H9 (cell line): ENCODE measurements around the gene CASP5. TPM values are rescaled to one million over a fixed set of nuclear protein-coding genes. Genes with fewer than 3 reads are reported as not detected.

Source experiments
- DNase-seq: peaks from one replicate; pipeline ENCODE4 v3.0.0-alpha.2; 2017
- H2AFZ ChIP-seq: one replicate; pipeline ENCODE4 v1.6.1; 2013; ENCODE audit warnings: mild to moderate bottlenecking, low read length, control low read depth, moderate library complexity
- H2AK5ac ChIP-seq: 2 replicates; pipeline ENCODE4 v1.6.1; 2013; ENCODE audit warnings: low read length, control low read depth, mixed read lengths; ENCODE audit not compliant: insufficient read length
- H2BK120ac ChIP-seq: one replicate; pipeline ENCODE4 v1.6.1; 2013; ENCODE audit warnings: low read depth, mild to moderate bottlenecking, low read length, control low read depth, inconsistent platforms; ENCODE audit not compliant: poor library complexity, severe bottlenecking
- H2BK12ac ChIP-seq: 2 replicates; pipeline ENCODE4 v1.6.1; 2013; ENCODE audit warnings: low read length, control low read depth, mixed read lengths, low read depth; ENCODE audit not compliant: insufficient read length
- H2BK15ac ChIP-seq: 2 replicates; pipeline ENCODE4 v1.6.1; 2013; ENCODE audit warnings: low read depth, low read length, control low read depth
- H2BK20ac ChIP-seq: one replicate; pipeline ENCODE4 v1.6.1; 2013; ENCODE audit warnings: low read depth, mild to moderate bottlenecking, low read length, control low read depth, inconsistent platforms; ENCODE audit not compliant: poor library complexity, severe bottlenecking
- H2BK5ac ChIP-seq: 2 replicates; pipeline ENCODE4 v1.6.1; 2013; ENCODE audit warnings: low read length, control low read depth, mixed read lengths; ENCODE audit not compliant: insufficient read length
- H3K14ac ChIP-seq: 2 replicates; pipeline ENCODE4 v1.6.1; 2013; ENCODE audit warnings: low read length, control low read depth; ENCODE audit not compliant: insufficient read depth
- H3K18ac ChIP-seq: 2 replicates; pipeline ENCODE4 v1.6.1; 2013; ENCODE audit warnings: low read depth, mild to moderate bottlenecking, mixed read lengths, low read length, control low read depth; ENCODE audit not compliant: insufficient read length
- H3K23ac ChIP-seq: 2 replicates; pipeline ENCODE4 v1.6.1; 2013; ENCODE audit warnings: low read length, control low read depth, mixed read lengths, low read depth; ENCODE audit not compliant: insufficient read length
- H3K23me2 ChIP-seq: 2 replicates; pipeline ENCODE4 v1.6.1; 2013; ENCODE audit warnings: low read depth, mild to moderate bottlenecking, mixed read lengths, low read length, control low read depth; ENCODE audit not compliant: insufficient read length, poor library complexity, severe bottlenecking
- H3K27ac ChIP-seq: 2 replicates; pipeline ENCODE4 v1.5.1; 2013; ENCODE audit warnings: low read length, control low read depth, mixed read lengths, low read depth; ENCODE audit not compliant: insufficient read length
- H3K27me3 ChIP-seq: 2 replicates; pipeline ENCODE4 v1.6.1; 2013; ENCODE audit warnings: low read length, control low read depth, inconsistent platforms; ENCODE audit not compliant: insufficient read depth
- H3K4ac ChIP-seq: 2 replicates; pipeline ENCODE4 v1.6.1; 2013; ENCODE audit warnings: low read depth, mild to moderate bottlenecking, control low read depth, inconsistent platforms, low read length, moderate library complexity
- H3K4me1 ChIP-seq: 2 replicates; pipeline ENCODE4 v1.6.1; 2013; ENCODE audit warnings: low read length, control low read depth, inconsistent platforms; ENCODE audit not compliant: insufficient read depth
- H3K4me2 ChIP-seq: 2 replicates; pipeline ENCODE4 v1.6.1; 2013; ENCODE audit warnings: low read length, control low read depth, mixed read lengths; ENCODE audit not compliant: insufficient read length, insufficient read depth
- H3K56ac ChIP-seq: 2 replicates; pipeline ENCODE4 v1.6.1; 2013; ENCODE audit warnings: low read depth, mild to moderate bottlenecking, mixed read lengths, low read length, control low read depth; ENCODE audit not compliant: insufficient read length
- H3K79me1 ChIP-seq: 2 replicates; pipeline ENCODE4 v1.6.1; 2013; ENCODE audit warnings: low read depth, mild to moderate bottlenecking, moderate library complexity, low read length, control low read depth, inconsistent platforms; ENCODE audit not compliant: insufficient read depth, poor library complexity, severe bottlenecking
- H3K79me2 ChIP-seq: 2 replicates; pipeline ENCODE4 v1.6.1; 2013; ENCODE audit warnings: low read length, control low read depth, inconsistent platforms; ENCODE audit not compliant: insufficient read depth
- H3K9ac ChIP-seq: 2 replicates; pipeline ENCODE4 v1.6.1; 2013; ENCODE audit warnings: low read length, control low read depth, mixed read lengths; ENCODE audit not compliant: insufficient read length; ENCODE audit errors: extremely low read depth
- H3K9me3 ChIP-seq: one replicate; pipeline ENCODE4 v1.6.1; 2013; ENCODE audit warnings: low read depth, low read length, inconsistent platforms; ENCODE audit not compliant: control insufficient read depth
- H3T11ph ChIP-seq: one replicate; pipeline ENCODE4 v1.6.1; 2013; ENCODE audit warnings: mild to moderate bottlenecking, low read length, control low read depth, inconsistent platforms
- H4K20me1 ChIP-seq: one replicate; pipeline ENCODE4 v1.6.1; 2013; ENCODE audit not compliant: control insufficient read depth, insufficient read length, insufficient read depth
- H4K5ac ChIP-seq: 2 replicates; pipeline ENCODE4 v1.6.1; 2013; ENCODE audit warnings: low read depth, mild to moderate bottlenecking, mixed read lengths, low read length, control low read depth; ENCODE audit not compliant: insufficient read length
- H4K8ac ChIP-seq: replicated peaks from 2 replicates; pipeline ENCODE4 v1.6.1; 2013; ENCODE audit warnings: low read length, control low read depth, mixed read lengths, low read depth; ENCODE audit not compliant: insufficient read length
- H4K91ac ChIP-seq: 2 replicates; pipeline ENCODE4 v1.6.1; 2013; ENCODE audit warnings: low read depth, mild to moderate bottlenecking, moderate library complexity, mixed read lengths, low read length, control low read depth; ENCODE audit not compliant: insufficient read length
- H3K27ac Mint-ChIP-seq, 3 experiments: 2 replicates in 2 of 3; 3 replicates in 1 of 3; pipeline ENCODE4 v1.8.0; 2020 to 2021; ENCODE audit warnings: mixed read lengths in 3 of 3, mild to moderate bottlenecking in 1 of 3, moderate library complexity in 1 of 3
- H3K27me3 Mint-ChIP-seq: 2 replicates; pipeline ENCODE4 v1.8.0; 2021; ENCODE audit warnings: low read depth, mild to moderate bottlenecking, moderate library complexity, mixed read lengths
- H3K36me3 Mint-ChIP-seq, 3 experiments: 2 replicates in 2 of 3; 3 replicates in 1 of 3; pipeline ENCODE4 v1.8.0; 2020 to 2021; ENCODE audit warnings: low read depth in 3 of 3, mixed read lengths in 3 of 3; ENCODE audit not compliant: insufficient read depth in 1 of 3
- H3K4me1 Mint-ChIP-seq, 2 experiments: 2 replicates each; pipeline ENCODE4 v1.8.0; 2020; ENCODE audit warnings: mixed read lengths in 2 of 2
- H3K4me3 Mint-ChIP-seq, 2 experiments: 2 replicates in 1 of 2; 3 replicates in 1 of 2; pipeline ENCODE4 v1.8.0; 2020 to 2021; ENCODE audit warnings: mild to moderate bottlenecking in 2 of 2, mixed read lengths in 2 of 2, moderate library complexity in 1 of 2
- H3K9me3 Mint-ChIP-seq, 2 experiments: 2 replicates in 1 of 2; 3 replicates in 1 of 2; pipeline ENCODE4 v1.8.0; 2020; ENCODE audit warnings: mild to moderate bottlenecking in 2 of 2, mixed read lengths in 2 of 2, moderate library complexity in 1 of 2
- WGBS: extraction: QIAGEN DNeasy Blood & Tissue Kit; methylation state at CpG from one replicate; pipeline ENCODE4 v1.1.7; 2013; ENCODE audit warnings: missing lambda C conversion rate, low lambda C conversion rate, mixed read lengths; ENCODE audit not compliant: insufficient read length; ENCODE audit errors: extremely low coverage; 5-methylcytosine and 5-hydroxymethylcytosine counted together
- total RNA-seq: library from RNA; stranded (reverse); gene quantifications from 2 replicates; pipeline ENCODE4 v1.2.1, GENCODE V29; 2021
- TF ChIP-seq, protein P1 (sequence below): fragments of 200-600 bp; sonication (generic); conservative IDR thresholded peaks from 3 replicates; pipeline ENCODE4 v1.8.0; 2021; ENCODE audit warnings: antibody characterized with exemption, mild to moderate bottlenecking

CASP5 gene
- total RNA-seq, 1 experiment from 2014 or later, result not detected

DNA sequence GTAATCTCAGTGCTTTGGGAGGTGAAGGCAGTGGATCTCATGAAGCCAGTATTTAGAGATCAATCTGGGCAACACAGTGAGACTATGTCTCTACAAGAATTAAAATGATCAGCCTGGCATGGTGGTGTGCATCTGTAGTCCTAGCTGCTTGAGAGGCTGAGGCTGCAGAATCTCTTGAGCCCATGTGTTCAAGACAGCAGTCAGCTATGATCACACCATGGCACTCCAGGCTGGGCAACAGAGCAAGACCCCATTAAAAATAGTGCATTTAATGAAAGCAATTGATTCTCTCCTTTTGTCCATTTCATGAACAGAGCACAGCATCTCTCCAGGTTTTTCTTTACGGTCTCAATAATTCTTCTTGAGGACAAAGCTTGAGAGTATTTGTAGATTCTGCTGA is 33.5 kb upstream of the CASP5 start:
- no peak overlapping the region for H4K91ac ChIP-seq
- H3K4ac ChIP-seq, result no peak overlapping the region
- H2BK15ac ChIP-seq, result no peak overlapping the region
- no peak overlapping the region for H3K18ac ChIP-seq
- no peaks in the 10 kb centered on the region for H3K9me3 ChIP-seq
- Mint-ChIP-seq H3K4me3 (no peak overlapping the region), H3K27me3 (no peaks in the 10 kb centered on the region), H3K27ac (no peak overlapping the region), H3K36me3 (no peaks in the 10 kb centered on the region), H3K9me3 (no peaks in the 10 kb centered on the region), H3K4me1 (no peaks in the 10 kb centered on the region)
- H3K79me2 ChIP-seq, result no peaks in the 10 kb centered on the region
- H3K27ac ChIP-seq, result no peak overlapping the region
- H2AFZ ChIP-seq, result no peak overlapping the region
- H3K14ac ChIP-seq, result no peak overlapping the region
- H3K79me1 ChIP-seq, result no peaks in the 10 kb centered on the region
- no peak overlapping the region for H3T11ph ChIP-seq
- H3K23ac ChIP-seq, result no peak overlapping the region
- no CpG with 5 or more reads among the region's 1 CpG for WGBS
- H3K4me2 ChIP-seq, result no peak overlapping the region
- H3K4me1 ChIP-seq, result no peaks in the 10 kb centered on the region
- no peak overlapping the region for H3K56ac ChIP-seq
- no peak overlapping the region for H2BK20ac ChIP-seq
- no peak overlapping the region for H2BK12ac ChIP-seq
- H4K20me1 ChIP-seq, result no peaks in the 10 kb centered on the region
- H3K9ac ChIP-seq, result no peak overlapping the region
- no peak overlapping the region for H2BK5ac ChIP-seq
- H4K5ac ChIP-seq, result no peak overlapping the region
- TF ChIP-seq, protein P1, sequence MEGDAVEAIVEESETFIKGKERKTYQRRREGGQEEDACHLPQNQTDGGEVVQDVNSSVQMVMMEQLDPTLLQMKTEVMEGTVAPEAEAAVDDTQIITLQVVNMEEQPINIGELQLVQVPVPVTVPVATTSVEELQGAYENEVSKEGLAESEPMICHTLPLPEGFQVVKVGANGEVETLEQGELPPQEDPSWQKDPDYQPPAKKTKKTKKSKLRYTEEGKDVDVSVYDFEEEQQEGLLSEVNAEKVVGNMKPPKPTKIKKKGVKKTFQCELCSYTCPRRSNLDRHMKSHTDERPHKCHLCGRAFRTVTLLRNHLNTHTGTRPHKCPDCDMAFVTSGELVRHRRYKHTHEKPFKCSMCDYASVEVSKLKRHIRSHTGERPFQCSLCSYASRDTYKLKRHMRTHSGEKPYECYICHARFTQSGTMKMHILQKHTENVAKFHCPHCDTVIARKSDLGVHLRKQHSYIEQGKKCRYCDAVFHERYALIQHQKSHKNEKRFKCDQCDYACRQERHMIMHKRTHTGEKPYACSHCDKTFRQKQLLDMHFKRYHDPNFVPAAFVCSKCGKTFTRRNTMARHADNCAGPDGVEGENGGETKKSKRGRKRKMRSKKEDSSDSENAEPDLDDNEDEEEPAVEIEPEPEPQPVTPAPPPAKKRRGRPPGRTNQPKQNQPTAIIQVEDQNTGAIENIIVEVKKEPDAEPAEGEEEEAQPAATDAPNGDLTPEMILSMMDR, result no peak
- H3K23me2 ChIP-seq, result no peaks in the 10 kb centered on the region
- H3K27me3 ChIP-seq, result no peaks in the 10 kb centered on the region
- no peak overlapping the region for H2BK120ac ChIP-seq
- no peak overlapping the region for H2AK5ac ChIP-seq
- no peak overlapping the region for H4K8ac ChIP-seq
- no peak for DNase-seq
